HG03558 (cell line): ENCODE data around the gene POU2F2.

ENCODE experiments used
- ATAC-seq: cut with Tn5 transposase; IDR thresholded peaks from one replicate; pipeline ENCODE4 v1.9.1; 2021; ENCODE audit warnings: moderate number of reproducible peaks; ENCODE audit not compliant: unreplicated experiment; ENCODE audit errors: extremely low read depth

Gene POU2F2

GRCh38 chr19:42038666-42039065 is 93.6 kb downstream of the POU2F2 start:
- no peak for ATAC-seq

- no peak for ATAC-seq
Measured at GRCh38 chr19:42037649-42038048, 94.6 kb downstream of the POU2F2 start.
